ENCODE measurements around the gene MRFAP1L1. TPM values are rescaled to one million over a fixed set of nuclear protein-coding genes. Genes with fewer than 3 reads are reported as not detected.

Gene MRFAP1L1
- total and polyA plus RNA-seq, 10 of the 15 experiments (the other 5 are each of a cell fraction or from before 2014, with no cell fraction given), result 30.6 to 85.1 (median 52.9) TPM

- no TSS peak for BruUV-seq (replicated peaks)
- 98% methylated on average over 8 of the region's 8 CpGs for WGBS (ENCODE audit: insufficient coverage, insufficient replicate concordance, low lambda C conversion rate, missing lambda C conversion rate)
- Histone ChIP-seq H3K4me3 (no peak overlapping the region), H3K9me3 (replicated peaks; ENCODE audit: control insufficient read depth, insufficient read depth, low read length) (no peaks in the 10 kb centered on the region; the same call in 2 of the 3 replicates), H3K9ac (ENCODE audit: control insufficient read depth, insufficient read depth, low read length) (no peak overlapping the region), H3K27me3 (replicated peaks in 1 of 2; ENCODE audit: control insufficient read depth in 2 of 2, insufficient read depth in 2 of 2, low read length in 1 of 2) (no peaks in the 10 kb centered on the region; a peak in 1 of 4 replicates), H3K27ac (ENCODE audit: control insufficient read depth, insufficient read depth) (no peak overlapping the region), H3K79me2 (ENCODE audit: control insufficient read depth, insufficient read depth, low read length) (no peaks in the 10 kb centered on the region), H3K36me3 (ENCODE audit: control insufficient read depth in 2 of 2, insufficient read depth in 2 of 2, low read length in 1 of 2) (no peaks in the 10 kb centered on the region), H3K4me2 (ENCODE audit: control insufficient read depth, insufficient read depth) (no peak overlapping the region), H3K4me1 (ENCODE audit: control insufficient read depth, insufficient read depth, low read length) (peaks cover 10% of the 10 kb centered on the region), H2AFZ (ENCODE audit: control insufficient read depth, low read depth, low read length) (no peak overlapping the region), H4K20me1 (ENCODE audit: control insufficient read depth, insufficient read depth) (no peaks in the 10 kb centered on the region)
- no peak for FAIRE-seq
- DNase-seq (ENCODE audit: low read depth, low spot score), result no peak
- TF ChIP-seq POLR2A (IDR thresholded peaks at IDR 0.05; ENCODE audit: low read depth, low read length) (no peak), EED (IDR thresholded peaks at IDR 0.05; ENCODE audit: low read depth) (no peak), NBN (IDR thresholded peaks at IDR 0.05) (no peak), CHD2 (IDR thresholded peaks at IDR 0.05; ENCODE audit: borderline replicate concordance, low read depth, low read length) (no peak), MEF2B (IDR thresholded peaks at IDR 0.05; ENCODE audit: partially characterized antibody, poor library complexity, severe bottlenecking) (no peak), ZBTB40 (IDR thresholded peaks at IDR 0.05; ENCODE audit: borderline replicate concordance) (no peak), ZNF384 (IDR thresholded peaks at IDR 0.05; ENCODE audit: borderline replicate concordance, low read depth, low read length) (no peak), TARDBP (IDR thresholded peaks at IDR 0.05; ENCODE audit: borderline replicate concordance) (no peak), JUND (IDR thresholded peaks at IDR 0.05; ENCODE audit: low read depth, low read length) (no peak), NKRF (conservative IDR thresholded peaks at IDR 0.05) (no peak), ATF2 (IDR thresholded peaks at IDR 0.05; ENCODE audit: low read length) (no peak), SUPT20H (IDR thresholded peaks at IDR 0.05; ENCODE audit: borderline replicate concordance, control insufficient read depth, low read depth, low read length) (no peak)
- no peak for ATAC-seq
- ChIA-PET POLR2A (no interaction called here), CTCF (interaction anchor here (1.0 kb wide), 1 partner anchor 133 kb away, joined by 3 read pairs; no protein-coding TSS in a partner anchor), RAD21 (ENCODE audit: unreplicated experiment) (no interaction called here), SMC1A (ENCODE audit: uncharacterized antibody, unreplicated experiment) (no interaction called here)
- intact Hi-C loops (cut with micrococcal nuclease; ENCODE audit: unreplicated experiment), result no loop called here
- in situ Hi-C loops (cut with MboI), result no loop called here
Observed at GRCh38 chr4:6740347-6740746, 30.7 kb upstream of the MRFAP1L1 start.

All from GM12878 (cell line).